CD14-positive monocyte (primary cell): ENCODE results near the gene RNF130. TPM values are rescaled to one million over a fixed set of nuclear protein-coding genes. Genes with fewer than 3 reads are reported as not detected.

Experiments used
- DNase-seq, 3 donors: peaks; one replicate each; pipeline ENCODE4 v3.0.0-alpha.2; 2011 to 2022
- H2AFZ ChIP-seq: 2 replicates; pipeline ENCODE4 v1.6.0; 2012; ENCODE audit warnings: mild to moderate bottlenecking, low read depth, low read length, inconsistent platforms; ENCODE audit not compliant: insufficient read depth, poor library complexity, severe bottlenecking
- H3K27ac ChIP-seq, 2 donors: 1 replicate in 1 of 2; 2 replicates in 1 of 2; pipeline ENCODE4 v1.5.1; 2012 to 2013; ENCODE audit warnings: low read length in 2 of 2, control low read depth in 1 of 2, inconsistent platforms in 1 of 2, low read depth in 1 of 2, mild to moderate bottlenecking in 1 of 2
- H3K27me3 ChIP-seq, 2 donors: one replicate each; pipeline versions ENCODE4 v1.6.0 to v1.6.1; 2011 to 2013; ENCODE audit warnings: low read length in 2 of 2; ENCODE audit not compliant: control insufficient read depth in 2 of 2, insufficient read depth in 2 of 2
- H3K36me3 ChIP-seq, 2 donors: replicated peaks in 1 of 2; 1 replicate in 1 of 2; 2 replicates in 1 of 2; pipeline versions ENCODE4 v1.5.1 to v1.6.1; 2012 to 2013; ENCODE audit warnings: low read length in 2 of 2, control low read depth in 1 of 2, inconsistent platforms in 1 of 2, mild to moderate bottlenecking in 1 of 2; ENCODE audit not compliant: insufficient read depth in 2 of 2, control insufficient read depth in 1 of 2
- H3K4me1 ChIP-seq, 2 donors: 1 replicate in 1 of 2; 2 replicates in 1 of 2; pipeline versions ENCODE4 v1.5.1 to v1.6.1; 2012 to 2013; ENCODE audit warnings: low read length in 2 of 2, control low read depth in 1 of 2, inconsistent platforms in 1 of 2, mild to moderate bottlenecking in 1 of 2, moderate library complexity in 1 of 2; ENCODE audit not compliant: insufficient read depth in 2 of 2, control insufficient read depth in 1 of 2
- H3K4me2 ChIP-seq: replicated peaks from 2 replicates; pipeline ENCODE3; 2012; ENCODE audit warnings: low read length, moderate library complexity, mild to moderate bottlenecking; ENCODE audit not compliant: poor library complexity, severe bottlenecking; ENCODE audit errors: extremely low read depth
- H3K4me3 ChIP-seq, 3 experiments: fragments of 200-600 bp in 1 of 3; sonication (generic) in 1 of 3; replicated peaks in 1 of 3; 1 replicate in 2 of 3; 2 replicates in 1 of 3; pipeline ENCODE4 v1.5.1; 2011 to 2013; ENCODE audit warnings: low read length in 3 of 3, mild to moderate bottlenecking in 3 of 3, control low read depth in 2 of 3, low read depth in 2 of 3, inconsistent platforms in 1 of 3, moderate library complexity in 1 of 3
- H3K79me2 ChIP-seq: 2 replicates; pipeline ENCODE4 v1.6.0; 2012; ENCODE audit warnings: mild to moderate bottlenecking, control low read depth, inconsistent platforms, low read length, moderate library complexity; ENCODE audit not compliant: insufficient read depth
- H3K9ac ChIP-seq: 2 replicates; pipeline ENCODE4 v1.6.0; 2017; ENCODE audit warnings: low read length, mild to moderate bottlenecking; ENCODE audit not compliant: insufficient read depth, poor library complexity, severe bottlenecking
- H3K9me3 ChIP-seq, 2 donors: replicated peaks in 1 of 2; 1 replicate in 1 of 2; 2 replicates in 1 of 2; pipeline versions ENCODE4 v1.5.1 to v1.6.1; 2012 to 2013; ENCODE audit warnings: low read length in 2 of 2, control low read depth in 1 of 2; ENCODE audit not compliant: control insufficient read depth in 1 of 2, insufficient read depth in 1 of 2
- H4K20me1 ChIP-seq: 2 replicates; pipeline ENCODE4 v1.6.0; 2012; ENCODE audit warnings: mild to moderate bottlenecking, low read length, control low read depth, moderate library complexity; ENCODE audit not compliant: insufficient read depth
- H3K27ac Mint-ChIP-seq, 7 donors: one replicate each; pipeline ENCODE4 v1.8.0; 2020; ENCODE audit warnings: mild to moderate bottlenecking in 7 of 7, mixed read lengths in 7 of 7, moderate library complexity in 6 of 7, inconsistent platforms in 2 of 7
- H3K27me3 Mint-ChIP-seq, 3 donors: one replicate each; pipeline ENCODE4 v1.8.0; 2021 to 2022; ENCODE audit warnings: low read depth in 3 of 3, mild to moderate bottlenecking in 3 of 3, mixed read lengths in 3 of 3, moderate library complexity in 3 of 3, inconsistent platforms in 1 of 3
- H3K36me3 Mint-ChIP-seq, 2 donors: one replicate each; pipeline ENCODE4 v1.8.0; 2020; ENCODE audit warnings: mixed read lengths in 2 of 2, inconsistent platforms in 1 of 2, mild to moderate bottlenecking in 1 of 2
- H3K4me1 Mint-ChIP-seq: one replicate; pipeline ENCODE4 v1.8.0; 2020; ENCODE audit warnings: mild to moderate bottlenecking, mixed read lengths
- H3K4me3 Mint-ChIP-seq, 2 donors: one replicate each; pipeline ENCODE4 v1.8.0; 2020; ENCODE audit warnings: mild to moderate bottlenecking in 2 of 2, mixed read lengths in 2 of 2, moderate library complexity in 1 of 2
- H3K9me3 Mint-ChIP-seq, 7 donors: one replicate each; pipeline ENCODE4 v1.8.0; 2020 to 2022; ENCODE audit warnings: mixed read lengths in 7 of 7, mild to moderate bottlenecking in 6 of 7, moderate library complexity in 6 of 7, inconsistent platforms in 2 of 7
- WGBS: methylation state at CpG from one replicate; pipeline ENCODE4 v1.1.5; 2013; ENCODE audit warnings: missing lambda C conversion rate; ENCODE audit not compliant: insufficient coverage; 5-methylcytosine and 5-hydroxymethylcytosine counted together
- intact Hi-C, 2 donors: fragments of 100-400 bp; cut with micrococcal nuclease; formaldehyde crosslinking; loops; one replicate each; pipeline versions ENCODE4 v1.15.0 to v1.15.1; 2023
- polyA plus RNA-seq, 3 donors: library from polyadenylated mRNA; depleted of rRNA in 1 of 3; unstranded in 2 of 3; stranded (reverse) in 1 of 3; fragments of 300-500 nt in 2 of 3; fragments of >200 nt in 1 of 3; fragmentation: Illumina TruSeq in 2 of 3; gene quantifications; 1 replicate in 2 of 3; 2 replicates in 1 of 3; pipeline ENCODE4 v1.2.3, GENCODE V29; 2012 to 2021
- TF ChIP-seq, protein P1 (sequence below): fragments of 200-600 bp; IDR thresholded peaks from one replicate; pipeline ENCODE4 v1.8.0; 2022; ENCODE audit warnings: antibody characterized with exemption, mild to moderate bottlenecking

RNF130 gene
- polyA plus RNA-seq, 3 donors = 294 to 439 (median 376) TPM

GRCh38 chr5:180100621-180101450 lies 29.3 kb upstream of the RNF130 start:
- Mint-ChIP-seq H3K36me3 (no peaks in the 10 kb centered on the region), H3K4me3 (no peak overlapping the region), H3K27ac (peak overlapping the region in 1 of 7 donors; percentile 52), H3K9me3 (peaks cover 12 to 31% (median 22%) of the 10 kb centered on the region in 7 donors), H3K4me1 (no peaks in the 10 kb centered on the region), H3K27me3 (peaks cover 4 to 8% (median 7%) of the 10 kb centered on the region in 3 donors)
- DNase-seq = no peak
- no peak overlapping the region for H3K27ac ChIP-seq
- H4K20me1 ChIP-seq = no peaks in the 10 kb centered on the region
- no peak overlapping the region for H3K9ac ChIP-seq
- no peaks in the 10 kb centered on the region for H3K36me3 ChIP-seq
- TF ChIP-seq, protein P1, sequence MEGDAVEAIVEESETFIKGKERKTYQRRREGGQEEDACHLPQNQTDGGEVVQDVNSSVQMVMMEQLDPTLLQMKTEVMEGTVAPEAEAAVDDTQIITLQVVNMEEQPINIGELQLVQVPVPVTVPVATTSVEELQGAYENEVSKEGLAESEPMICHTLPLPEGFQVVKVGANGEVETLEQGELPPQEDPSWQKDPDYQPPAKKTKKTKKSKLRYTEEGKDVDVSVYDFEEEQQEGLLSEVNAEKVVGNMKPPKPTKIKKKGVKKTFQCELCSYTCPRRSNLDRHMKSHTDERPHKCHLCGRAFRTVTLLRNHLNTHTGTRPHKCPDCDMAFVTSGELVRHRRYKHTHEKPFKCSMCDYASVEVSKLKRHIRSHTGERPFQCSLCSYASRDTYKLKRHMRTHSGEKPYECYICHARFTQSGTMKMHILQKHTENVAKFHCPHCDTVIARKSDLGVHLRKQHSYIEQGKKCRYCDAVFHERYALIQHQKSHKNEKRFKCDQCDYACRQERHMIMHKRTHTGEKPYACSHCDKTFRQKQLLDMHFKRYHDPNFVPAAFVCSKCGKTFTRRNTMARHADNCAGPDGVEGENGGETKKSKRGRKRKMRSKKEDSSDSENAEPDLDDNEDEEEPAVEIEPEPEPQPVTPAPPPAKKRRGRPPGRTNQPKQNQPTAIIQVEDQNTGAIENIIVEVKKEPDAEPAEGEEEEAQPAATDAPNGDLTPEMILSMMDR = no peak
- H2AFZ ChIP-seq = no peak overlapping the region
- no peaks in the 10 kb centered on the region for H3K4me1 ChIP-seq
- H3K4me2 ChIP-seq = no peak overlapping the region
- no peak overlapping the region for H3K4me3 ChIP-seq
- intact Hi-C loops = no loop called here
- H3K79me2 ChIP-seq = no peaks in the 10 kb centered on the region
- no peaks in the 10 kb centered on the region for H3K27me3 ChIP-seq
- H3K9me3 ChIP-seq = peaks cover 0 to 11% of the 10 kb centered on the region in 2 donors
- WGBS = 96% methylated on average over 23 of the region's 29 CpGs

DNA sequence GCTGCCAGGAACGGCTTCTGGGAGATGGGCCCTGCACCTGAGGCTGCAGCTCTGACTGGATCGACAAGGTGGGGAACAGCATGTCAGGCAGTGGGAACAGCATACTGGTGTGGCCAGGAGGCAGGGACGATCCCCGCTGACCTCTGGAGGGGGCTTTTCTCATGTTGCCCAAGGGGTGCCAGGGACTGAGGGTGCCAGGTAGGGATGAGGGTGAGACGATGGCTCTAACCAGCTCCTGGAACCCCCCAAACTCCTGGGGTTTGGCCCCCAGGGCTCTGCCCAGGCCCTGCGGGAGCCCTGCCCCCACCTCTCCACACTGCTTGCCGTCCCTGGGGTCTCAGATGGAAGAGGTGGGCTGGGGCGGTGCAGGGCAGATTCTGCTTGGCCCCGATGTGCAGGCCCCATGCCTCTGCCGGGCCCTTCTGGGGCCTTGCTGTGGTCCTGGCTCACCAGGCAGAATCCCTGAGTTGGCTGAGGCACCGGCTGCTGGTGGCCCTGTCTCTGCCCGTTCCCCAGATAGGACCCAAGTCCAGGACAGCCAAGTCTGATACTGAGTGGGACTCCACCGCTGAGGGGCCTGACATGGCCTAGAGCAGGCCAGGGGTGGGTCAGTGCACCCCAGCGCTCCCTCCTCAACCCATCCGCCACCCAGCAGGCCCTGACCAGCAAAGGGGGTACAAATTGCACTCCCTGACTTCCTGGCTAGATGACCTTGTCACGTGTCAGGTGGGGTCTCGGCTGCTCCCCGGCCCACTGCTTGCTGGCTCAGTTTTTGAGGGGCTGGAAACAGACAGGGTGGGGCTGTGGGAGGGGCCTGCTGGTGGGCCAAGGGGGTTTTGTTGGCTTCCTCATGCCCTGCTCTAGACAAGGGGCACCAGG lies 28.4 kb upstream of the RNF130 start:
- Mint-ChIP-seq H3K9me3 (peaks cover 5 to 25% (median 15%) of the 10 kb centered on the region in 7 donors), H3K27ac (peak overlapping the region in 1 of 7 donors; percentile 52), H3K4me1 (peaks cover 4% of the 10 kb centered on the region), H3K4me3 (no peak overlapping the region), H3K27me3 (peaks cover 3 to 6% (median 4%) of the 10 kb centered on the region in 3 donors), H3K36me3 (no peaks in the 10 kb centered on the region)
- no peaks in the 10 kb centered on the region for H4K20me1 ChIP-seq
- peaks cover 0 to 5% of the 10 kb centered on the region in 2 donors for H3K9me3 ChIP-seq
- H3K27ac ChIP-seq = no peak overlapping the region
- no peaks in the 10 kb centered on the region for H3K27me3 ChIP-seq
- 93% methylated on average over 17 of the region's 18 CpGs for WGBS
- no peak overlapping the region for H3K9ac ChIP-seq
- H3K4me2 ChIP-seq = no peak overlapping the region
- H3K4me3 ChIP-seq = no peak overlapping the region
- no peak overlapping the region for H2AFZ ChIP-seq
- TF ChIP-seq, protein P1 = no peak
- H3K36me3 ChIP-seq = no peaks in the 10 kb centered on the region
- intact Hi-C loops = no loop called here
- no peaks in the 10 kb centered on the region for H3K4me1 ChIP-seq
- H3K79me2 ChIP-seq = no peaks in the 10 kb centered on the region
- DNase-seq = no peak
